GM18498 (cell line): ENCODE measurements around the gene GAREM2.

Experiments used
- ATAC-seq: cut with Tn5 transposase; IDR thresholded peaks from one replicate; pipeline ENCODE4 v1.9.1; 2021; ENCODE audit warnings: mild to moderate bottlenecking, moderate library complexity; ENCODE audit not compliant: unreplicated experiment

The GAREM2 gene

GRCh38 chr2:26169226-26169625 lies 3.7 kb upstream of the GAREM2 start:
- no peak for ATAC-seq

- no peak for ATAC-seq
Observed at GRCh38 chr2:26169681-26170414, 3.0 kb upstream of the GAREM2 start.

- no peak for ATAC-seq
Observed at GRCh38 chr2:26170795-26171194, 2.1 kb upstream of the GAREM2 start.

- no peak for ATAC-seq
Observed at GRCh38 chr2:26172189-26172870, 558 bp upstream of the GAREM2 start.

- ATAC-seq: no peak
Observed at GRCh38 chr2:26173776-26174482, 1.0 kb downstream of the GAREM2 start.

GRCh38 chr2:26174691-26175465 lies 2.0 kb downstream of the GAREM2 start:
- no peak for ATAC-seq

- no peak for ATAC-seq
Observed at GRCh38 chr2:26175466-26176278, 2.8 kb downstream of the GAREM2 start.

- no peak for ATAC-seq
Observed at GRCh38 chr2:26176279-26176615, 3.4 kb downstream of the GAREM2 start.

- no peak for ATAC-seq
Observed at GRCh38 chr2:26177122-26177521, 4.2 kb downstream of the GAREM2 start.

- no peak for ATAC-seq
Observed at GRCh38 chr2:26178246-26178645, 5.4 kb downstream of the GAREM2 start.

- ATAC-seq: no peak
Observed at GRCh38 chr2:26178746-26179436, 6.0 kb downstream of the GAREM2 start.

GRCh38 chr2:26179446-26179913 lies 6.6 kb downstream of the GAREM2 start:
- ATAC-seq: no peak

- ATAC-seq: no peak
Observed at GRCh38 chr2:26182441-26182840, 9.6 kb downstream of the GAREM2 start.

GRCh38 chr2:26182887-26183630 lies 10.2 kb downstream of the GAREM2 start:
- ATAC-seq: no peak

GRCh38 chr2:26184121-26184520 lies 11.2 kb downstream of the GAREM2 start:
- no peak for ATAC-seq

- ATAC-seq: peak; percentile 71
Observed at GRCh38 chr2:26184555-26185303, 11.8 kb downstream of the GAREM2 start.

GRCh38 chr2:26185304-26185928 lies 12.5 kb downstream of the GAREM2 start:
- ATAC-seq: no peak
